GM23248 (cell line): ENCODE measurements around the gene P3H3. TPM values are rescaled to one million over a fixed set of nuclear protein-coding genes. Genes with fewer than 3 reads are reported as not detected.

ENCODE experiments used
- DNase-seq: peaks from one replicate; pipeline ENCODE4 v3.0.0-alpha.2; 2015
- H2AFZ ChIP-seq: fragments of 200-600 bp; sonication (generic); 2 replicates; pipeline ENCODE4 v1.6.1; 2016; ENCODE audit warnings: antibody characterized with exemption
- H3F3A ChIP-seq: fragments of 200-600 bp; sonication (generic); 2 replicates; pipeline ENCODE4 v1.6.1; 2016; ENCODE audit warnings: mild to moderate bottlenecking, antibody characterized with exemption, mixed run types; ENCODE audit not compliant: insufficient read depth
- H3K27ac ChIP-seq: fragments of 200-600 bp; sonication (generic); 2 replicates; pipeline ENCODE4 v1.5.1; 2016; ENCODE audit warnings: mild to moderate bottlenecking
- H3K27me3 ChIP-seq: fragments of 200-600 bp; sonication (generic); replicated peaks from 2 replicates; pipeline ENCODE4 v1.6.1; 2016; ENCODE audit warnings: mild to moderate bottlenecking; ENCODE audit not compliant: insufficient read depth
- H3K36me3 ChIP-seq: fragments of 200-600 bp; sonication (generic); 2 replicates; pipeline ENCODE4 v1.6.1; 2016; ENCODE audit warnings: low read depth, mild to moderate bottlenecking
- H3K4me1 ChIP-seq: fragments of 200-600 bp; sonication (generic); 2 replicates; pipeline ENCODE4 v1.6.1; 2016; ENCODE audit warnings: mild to moderate bottlenecking; ENCODE audit not compliant: insufficient read depth
- H3K4me2 ChIP-seq: fragments of 200-600 bp; sonication (generic); one replicate; pipeline ENCODE4 v1.6.1; 2016; ENCODE audit warnings: mild to moderate bottlenecking; ENCODE audit not compliant: unreplicated experiment
- H3K4me3 ChIP-seq: fragments of 200-600 bp; sonication (generic); 2 replicates; pipeline ENCODE4 v1.5.1; 2016; ENCODE audit warnings: mild to moderate bottlenecking
- H3K79me2 ChIP-seq: fragments of 200-600 bp; sonication (generic); 2 replicates; pipeline ENCODE4 v1.6.1; 2016; ENCODE audit warnings: mild to moderate bottlenecking; ENCODE audit not compliant: insufficient read depth
- H3K9ac ChIP-seq: fragments of 200-600 bp; sonication (generic); 2 replicates; pipeline ENCODE4 v1.6.1; 2016; ENCODE audit warnings: mild to moderate bottlenecking
- H3K9me2 ChIP-seq: fragments of 200-600 bp; sonication (generic); 2 replicates; pipeline ENCODE4 v1.6.1; 2016; ENCODE audit warnings: mixed run types, mild to moderate bottlenecking, moderate library complexity; ENCODE audit not compliant: insufficient read depth
- H3K9me3 ChIP-seq: fragments of 200-600 bp; sonication (generic); one replicate; pipeline ENCODE4 v1.6.1; 2017; ENCODE audit warnings: low read depth
- H4K20me1 ChIP-seq: fragments of 200-600 bp; sonication (generic); 2 replicates; pipeline ENCODE4 v1.6.0; 2016; ENCODE audit not compliant: insufficient read depth
- EZH2 ChIP-seq: fragments of 200-600 bp; sonication (generic); IDR thresholded peaks from 2 replicates; pipeline ENCODE4 v1.6.1; 2018; ENCODE audit warnings: antibody characterized with exemption, mild to moderate bottlenecking; ENCODE audit not compliant: insufficient read depth, poor library complexity, severe bottlenecking
- EZH2phosphoT487 ChIP-seq: fragments of 200-600 bp; sonication (generic); IDR thresholded peaks from 2 replicates; pipeline ENCODE4 v1.6.1; 2018; ENCODE audit warnings: antibody characterized with exemption, moderate library complexity, mild to moderate bottlenecking, low read depth; ENCODE audit not compliant: insufficient read depth
- WGBS, 2 experiments: methylation state at CpG; one replicate each; pipeline ENCODE4 v1.1.6; 2015 to 2017; ENCODE audit warnings: low lambda C conversion rate in 2 of 2, low coverage in 1 of 2; ENCODE audit errors: missing lambda C conversion rate in 2 of 2; 5-methylcytosine and 5-hydroxymethylcytosine counted together
- in situ Hi-C: fragments of 300-500 bp; cut with MboI; formaldehyde crosslinking; loops from 2 replicates; pipeline ENCODE4 v1.15.0; 2020
- polyA plus RNA-seq: library from polyadenylated mRNA; unstranded; fragments of >200 nt; fragmentation: Nextera tagmentation; extraction: Ambion mirVana; gene quantifications from 2 replicates; pipeline ENCODE4 v1.2.1, GENCODE V29; 2016
- total RNA-seq: library from RNA; depleted of rRNA; stranded (reverse); fragments of >200 nt; shearing (Covaris generic); gene quantifications from 2 replicates; pipeline ENCODE4 v1.2.3, GENCODE V29; 2014

The P3H3 gene
- total and polyA plus RNA-seq, 2 experiments from 2014 or later = 37.6 to 43.0 TPM

- WGBS, 2 experiments = 92 to 94% methylated on average over 14 of the region's 14 CpGs
- H3K36me3 ChIP-seq = peaks cover 29% of the 10 kb centered on the region; the same call in 1 of the 2 replicates
- in situ Hi-C loops = no loop called here
- peaks cover 57% of the 10 kb centered on the region for H3K79me2 ChIP-seq
- peaks cover 14% of the 10 kb centered on the region for H3K4me1 ChIP-seq
- H2AFZ ChIP-seq = no peak overlapping the region
- H4K20me1 ChIP-seq = no peaks in the 10 kb centered on the region
- no peak overlapping the region for H3K9ac ChIP-seq
- peaks cover 17% of the 10 kb centered on the region for H3F3A ChIP-seq
- no peaks in the 10 kb centered on the region for H3K9me2 ChIP-seq
- no peak for TF ChIP-seq EZH2
- no peak for TF ChIP-seq EZH2phosphoT487
- H3K27me3 ChIP-seq = no peaks in the 10 kb centered on the region
- no peak for DNase-seq
- no peak overlapping the region for H3K27ac ChIP-seq
- no peak overlapping the region for H3K4me2 ChIP-seq
- no peak overlapping the region for H3K4me3 ChIP-seq
- H3K9me3 ChIP-seq = no peaks in the 10 kb centered on the region
These were observed 27.1 kb downstream of the P3H3 start for GRCh38 chr12:6855322-6855721.

- in situ Hi-C loops = no loop called here
- H3K36me3 ChIP-seq = peaks cover 47% of the 10 kb centered on the region
These were observed 30.6 kb downstream of the P3H3 start for GRCh38 chr12:6858799-6859198.

DNA sequence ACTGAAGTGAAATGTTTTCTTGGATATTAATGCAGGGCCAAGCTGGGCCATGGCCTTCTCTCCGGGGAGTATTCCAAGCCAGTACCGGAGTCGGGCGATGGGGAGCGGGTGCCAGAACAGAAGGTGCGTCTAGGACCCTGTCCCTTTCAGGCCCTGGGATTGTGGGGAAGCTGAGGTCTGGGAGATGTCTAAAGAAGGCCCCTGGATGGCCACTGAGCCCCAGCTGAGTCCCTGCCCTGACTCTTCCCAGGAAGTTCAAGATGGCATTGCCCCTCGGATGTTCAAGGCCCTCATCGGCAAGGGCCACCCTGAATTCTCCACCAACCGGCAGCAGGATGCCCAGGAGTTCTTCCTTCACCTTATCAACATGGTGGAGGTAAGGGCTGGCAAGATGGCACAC, 31.9 kb downstream of the P3H3 start:
- Histone ChIP-seq H3K27ac (no peak overlapping the region), H2AFZ (no peak overlapping the region), H3F3A (peaks cover 4% of the 10 kb centered on the region; the same call in 1 of the 2 replicates), H3K4me2 (no peak overlapping the region), H3K9me3 (no peaks in the 10 kb centered on the region), H3K79me2 (peaks cover 32% of the 10 kb centered on the region), H3K4me1 (no peaks in the 10 kb centered on the region), H3K27me3 (no peaks in the 10 kb centered on the region), H3K4me3 (no peak overlapping the region), H4K20me1 (no peaks in the 10 kb centered on the region), H3K36me3 (peaks cover 47% of the 10 kb centered on the region), H3K9me2 (no peaks in the 10 kb centered on the region), H3K9ac (no peak overlapping the region)
- 95 to 96% methylated on average over 9 of the region's 9 CpGs for WGBS, 2 experiments
- TF ChIP-seq EZH2 (no peak), EZH2phosphoT487 (no peak)
- in situ Hi-C loops = no loop called here
- DNase-seq = no peak

More at GRCh38 chr12:6858799-6859198, 30.6 kb downstream of the P3H3 start:
- H3K27me3 ChIP-seq = no peaks in the 10 kb centered on the region
- no peaks in the 10 kb centered on the region for H4K20me1 ChIP-seq
- H3K4me3 ChIP-seq = no peak overlapping the region
- H3K27ac ChIP-seq = no peak overlapping the region
- H3K9me3 ChIP-seq = no peaks in the 10 kb centered on the region
- TF ChIP-seq EZH2phosphoT487 = no peak
- TF ChIP-seq EZH2 = no peak
- WGBS, 2 experiments = 100% methylated on average over 2 of the region's 2 CpGs
- H3K4me2 ChIP-seq = no peak overlapping the region
- H3K79me2 ChIP-seq = peaks cover 45% of the 10 kb centered on the region
- no peak overlapping the region for H3K9ac ChIP-seq
- peaks cover 7% of the 10 kb centered on the region for H3K4me1 ChIP-seq
- no peaks in the 10 kb centered on the region for H3K9me2 ChIP-seq
- no peak for DNase-seq
- peaks cover 9% of the 10 kb centered on the region for H3F3A ChIP-seq
- H2AFZ ChIP-seq = no peak overlapping the region

DNA sequence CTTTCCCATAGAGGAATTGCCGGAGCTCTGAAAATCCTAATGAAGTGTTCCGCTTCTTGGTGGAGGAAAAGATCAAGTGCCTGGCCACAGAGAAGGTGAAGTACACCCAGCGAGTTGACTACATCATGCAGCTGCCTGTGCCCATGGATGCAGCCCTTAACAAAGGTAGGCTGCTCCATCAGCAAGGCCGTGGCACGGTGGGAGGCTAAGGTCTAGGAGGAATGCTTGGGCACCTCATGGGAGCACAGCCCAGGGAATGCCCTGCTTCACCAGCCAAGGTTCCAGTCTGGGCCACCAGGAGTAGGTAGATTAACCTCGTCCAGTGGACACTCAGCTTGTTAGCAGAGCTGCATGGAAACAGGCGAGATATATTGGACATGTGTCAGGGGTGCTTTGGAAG, 32.7 kb downstream of the P3H3 start:
- no peaks in the 10 kb centered on the region for H3K27me3 ChIP-seq
- no peaks in the 10 kb centered on the region for H3K4me1 ChIP-seq
- 91 to 92% methylated on average over 7 of the region's 7 CpGs for WGBS, 2 experiments
- H3K9me2 ChIP-seq = no peaks in the 10 kb centered on the region
- no peak overlapping the region for H3K4me3 ChIP-seq
- H3K9ac ChIP-seq = no peak overlapping the region
- H4K20me1 ChIP-seq = no peaks in the 10 kb centered on the region
- H3K79me2 ChIP-seq = peaks cover 24% of the 10 kb centered on the region
- H3K4me2 ChIP-seq = no peak overlapping the region
- no peaks in the 10 kb centered on the region for H3K9me3 ChIP-seq
- in situ Hi-C loops = no loop called here
- H3K27ac ChIP-seq = no peak overlapping the region
- no peak overlapping the region for H2AFZ ChIP-seq
- DNase-seq = no peak
- TF ChIP-seq EZH2phosphoT487 = no peak
- no peak for TF ChIP-seq EZH2
- peaks cover 47% of the 10 kb centered on the region for H3K36me3 ChIP-seq
- H3F3A ChIP-seq = peaks cover 4% of the 10 kb centered on the region; the same call in 1 of the 2 replicates

DNA sequence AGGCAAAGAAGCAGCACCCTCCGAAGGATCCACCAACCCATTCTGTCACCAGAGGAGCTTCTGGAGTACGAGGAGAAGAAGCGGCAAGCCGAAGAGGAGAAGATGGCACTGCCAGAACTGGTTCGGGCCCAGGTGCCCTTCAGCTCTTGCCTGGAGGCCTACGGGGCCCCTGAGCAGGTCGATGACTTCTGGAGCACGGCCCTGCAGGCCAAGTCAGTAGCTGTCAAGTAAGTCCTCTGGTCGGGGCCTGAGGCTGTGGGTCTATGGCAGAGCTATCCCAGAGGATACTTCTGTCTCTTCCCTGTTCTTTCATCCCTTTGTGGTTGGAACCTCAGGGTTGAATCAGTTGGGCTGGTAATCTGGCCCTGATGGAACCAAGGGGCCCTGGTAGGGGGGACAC, 33.2 kb downstream of the P3H3 start:
- no peaks in the 10 kb centered on the region for H3K4me1 ChIP-seq
- TF ChIP-seq EZH2 = no peak
- TF ChIP-seq EZH2phosphoT487 = no peak
- in situ Hi-C loops = no loop called here
- H3K9me3 ChIP-seq = no peaks in the 10 kb centered on the region
- no peak overlapping the region for H3K4me3 ChIP-seq
- H3K27ac ChIP-seq = no peak overlapping the region
- no peak for DNase-seq
- no peaks in the 10 kb centered on the region for H4K20me1 ChIP-seq
- peaks cover 19% of the 10 kb centered on the region for H3K79me2 ChIP-seq
- no peaks in the 10 kb centered on the region for H3K27me3 ChIP-seq
- H3K9ac ChIP-seq = no peak overlapping the region
- peaks cover 4% of the 10 kb centered on the region; the same call in 1 of the 2 replicates for H3F3A ChIP-seq
- H3K4me2 ChIP-seq = no peak overlapping the region
- H3K36me3 ChIP-seq = peaks cover 47% of the 10 kb centered on the region
- no peaks in the 10 kb centered on the region for H3K9me2 ChIP-seq
- H2AFZ ChIP-seq = no peak overlapping the region
- WGBS, 2 experiments = 96 to 99% methylated on average over 9 of the region's 9 CpGs
